Adrenal gland (tissue), 12 donors: Measurements from ENCODE around the gene ZNF654. TPM values are rescaled to one million over a fixed set of nuclear protein-coding genes. Genes with fewer than 3 reads are reported as not detected.

ENCODE experiments used
- DNase-seq, 7 donors: peaks; one replicate each; pipeline ENCODE4 v3.0.0-alpha.2; 2019 to 2020
- H3K27ac ChIP-seq, 5 donors: fragments of 200-600 bp; sonication (generic) in 4 of 5; 1 replicate in 3 of 5; 2 replicates in 2 of 5; pipeline versions ENCODE4 v1.5.1 to v1.8.0; 2016 to 2020; ENCODE audit warnings: mild to moderate bottlenecking in 1 of 5
- H3K27me3 ChIP-seq: fragments of 200-600 bp; 2 replicates; pipeline ENCODE4 v1.8.0; 2021
- H3K36me3 ChIP-seq, 2 donors: fragments of 200-600 bp; replicated peaks in 1 of 2; 1 replicate in 1 of 2; 2 replicates in 1 of 2; pipeline versions ENCODE4 v1.5.1 to v1.8.0; 2018 to 2022
- H3K4me1 ChIP-seq, 2 donors: fragments of 200-600 bp; replicated peaks in 1 of 2; 1 replicate in 1 of 2; 2 replicates in 1 of 2; pipeline versions ENCODE4 v1.5.1 to v1.8.0; 2018 to 2021
- H3K4me3 ChIP-seq, 4 donors: fragments of 200-600 bp; sonication (generic) in 3 of 4; one replicate each; pipeline ENCODE4 v1.5.1; 2016 to 2018
- H3K9me3 ChIP-seq, 3 donors: fragments of 200-600 bp; sonication (generic) in 1 of 3; replicated peaks in 1 of 3; 1 replicate in 2 of 3; 2 replicates in 1 of 3; pipeline versions ENCODE4 v1.5.1 to v1.8.0; 2016 to 2021
- POLR2A ChIP-seq, 2 donors: fragments of 450-650 bp; IDR thresholded peaks; one replicate each; pipeline ENCODE4 v1.6.1; 2017; ENCODE audit warnings: antibody characterized with exemption in 2 of 2, mild to moderate bottlenecking in 2 of 2, moderate library complexity in 1 of 2
- WGBS, 4 donors: extraction: QIAGEN DNeasy Blood & Tissue Kit in 2 of 4; methylation state at CpG; one replicate each; pipeline versions ENCODE4 v1.1.5 to v1.1.7; 2013 to 2017; 5-methylcytosine and 5-hydroxymethylcytosine counted together
- intact Hi-C, 2 donors: fragments of 100-400 bp; cut with DNase I; formaldehyde crosslinking; loops; one replicate each; pipeline versions ENCODE4 v1.14.1 to v1.15.0; 2022 to 2023
- polyA plus RNA-seq, 3 donors: library from polyadenylated mRNA; stranded (reverse); fragments of 200-250 nt in 2 of 3; fragments of 350-450 nt in 1 of 3; fragmentation: Illumina TruSeq in 1 of 3; extraction: RNeasy Lipid Tissue Mini Kit (QIAGEN cat#74804) in 1 of 3; gene quantifications; one replicate each; pipeline ENCODE4 v1.2.3, GENCODE V29; 2013 to 2014
- total RNA-seq, 9 donors: library from RNA; depleted of rRNA in 4 of 9; stranded (reverse); fragments of >200 nt in 4 of 9; fragments of 120-200 nt in 1 of 9; fragmentation: NEBNext Ultra II Directional in 1 of 9; extraction: Animal tissue kit (Norgen Biotek cat#: 25700) in 1 of 9; gene quantifications; one replicate each; pipeline versions ENCODE4 v1.1.0 to v1.2.4, GENCODE V29; 2013 to 2023
- TF ChIP-seq, protein P1 (sequence below), 6 experiments: fragments of 450-650 bp in 4 of 6; fragments of 200-600 bp in 2 of 6; sonication (generic) in 1 of 6; IDR thresholded peaks; 1 replicate in 5 of 6; 2 replicates in 1 of 6; pipeline versions ENCODE4 v1.5.1 to v1.8.0; 2016 to 2021; ENCODE audit warnings: antibody characterized with exemption in 6 of 6, mild to moderate bottlenecking in 2 of 6, moderate library complexity in 1 of 6
- donor health status: healthy with polysubstance abuse.
- donor health status: Bipolar disorder and iron deficiency.
- donor health status: DM: yes; HTN: yes; CAD: no.
- donor health status: DM: no; HTN: no; CAD: no.
- donor health status: DM: no; HTN: no; CAD: no.
- donor health status: DM: yes; HTN: yes; CAD: no.

Gene ZNF654
- total and polyA plus RNA-seq, 12 donors = 2.5 to 18.6 (median 10.7) TPM

- DNase-seq = no peak
- no peaks in the 10 kb centered on the region for H3K4me1 ChIP-seq
- 68 to 85% (median 74%) methylated on average over 4 of the region's 4 CpGs for WGBS, 4 donors
- H3K36me3 ChIP-seq = peaks cover 0 to 8% of the 10 kb centered on the region in 2 donors
- H3K27me3 ChIP-seq = no peaks in the 10 kb centered on the region
- TF ChIP-seq, protein P1, sequence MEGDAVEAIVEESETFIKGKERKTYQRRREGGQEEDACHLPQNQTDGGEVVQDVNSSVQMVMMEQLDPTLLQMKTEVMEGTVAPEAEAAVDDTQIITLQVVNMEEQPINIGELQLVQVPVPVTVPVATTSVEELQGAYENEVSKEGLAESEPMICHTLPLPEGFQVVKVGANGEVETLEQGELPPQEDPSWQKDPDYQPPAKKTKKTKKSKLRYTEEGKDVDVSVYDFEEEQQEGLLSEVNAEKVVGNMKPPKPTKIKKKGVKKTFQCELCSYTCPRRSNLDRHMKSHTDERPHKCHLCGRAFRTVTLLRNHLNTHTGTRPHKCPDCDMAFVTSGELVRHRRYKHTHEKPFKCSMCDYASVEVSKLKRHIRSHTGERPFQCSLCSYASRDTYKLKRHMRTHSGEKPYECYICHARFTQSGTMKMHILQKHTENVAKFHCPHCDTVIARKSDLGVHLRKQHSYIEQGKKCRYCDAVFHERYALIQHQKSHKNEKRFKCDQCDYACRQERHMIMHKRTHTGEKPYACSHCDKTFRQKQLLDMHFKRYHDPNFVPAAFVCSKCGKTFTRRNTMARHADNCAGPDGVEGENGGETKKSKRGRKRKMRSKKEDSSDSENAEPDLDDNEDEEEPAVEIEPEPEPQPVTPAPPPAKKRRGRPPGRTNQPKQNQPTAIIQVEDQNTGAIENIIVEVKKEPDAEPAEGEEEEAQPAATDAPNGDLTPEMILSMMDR (IDR thresholded peaks at IDR 0.05) = no peak
- no peak for TF ChIP-seq POLR2A (IDR thresholded peaks at IDR 0.05)
- intact Hi-C loops = no loop called here
- no peak overlapping the region for H3K4me3 ChIP-seq
- H3K9me3 ChIP-seq = no peaks in the 10 kb centered on the region
- no peak overlapping the region for H3K27ac ChIP-seq
These were observed 31.6 kb downstream of the ZNF654 start for GRCh38 chr3:88090681-88091080.

- Histone ChIP-seq H3K4me1 (no peaks in the 10 kb centered on the region), H3K9me3 (no peaks in the 10 kb centered on the region), H3K27me3 (no peaks in the 10 kb centered on the region), H3K36me3 (peaks cover 0 to 6% of the 10 kb centered on the region in 2 donors), H3K4me3 (no peak overlapping the region), H3K27ac (no peak overlapping the region)
- no peak for TF ChIP-seq POLR2A (IDR thresholded peaks at IDR 0.05)
- TF ChIP-seq, protein P1 (IDR thresholded peaks at IDR 0.05) = no peak
- intact Hi-C loops = no loop called here
- no peak for DNase-seq
These were observed 33.2 kb downstream of the ZNF654 start for GRCh38 chr3:88092270-88092669.

DNA sequence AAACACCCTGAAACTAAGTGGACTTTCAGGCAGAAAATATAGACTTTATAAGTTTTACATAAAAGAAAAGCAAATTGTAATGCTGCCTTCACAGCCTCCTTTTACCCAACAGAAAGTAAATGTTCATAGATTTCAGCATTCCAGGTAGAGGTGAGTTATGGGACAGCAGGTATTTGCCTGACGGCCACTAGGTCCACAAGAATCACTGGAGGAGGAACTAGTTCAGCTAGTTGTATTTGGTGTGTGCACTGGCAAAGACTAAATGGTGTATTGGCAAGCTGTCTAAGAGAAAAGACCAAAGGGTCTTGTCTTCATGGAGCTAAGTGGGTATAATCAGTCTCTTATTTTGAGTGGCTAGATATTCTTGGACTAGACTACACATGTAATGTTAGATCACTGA, 34.2 kb downstream of the ZNF654 start:
- intact Hi-C loops = no loop called here
- TF ChIP-seq, protein P1 (IDR thresholded peaks at IDR 0.05) = no peak
- DNase-seq = no peak

GRCh38 chr3:88101142-88101541, 42.1 kb downstream of the ZNF654 start:
- Histone ChIP-seq H3K27me3 (no peaks in the 10 kb centered on the region), H3K27ac (no peak overlapping the region), H3K4me1 (peaks cover 0 to 9% of the 10 kb centered on the region in 2 donors), H3K36me3 (no peaks in the 10 kb centered on the region), H3K4me3 (no peak overlapping the region), H3K9me3 (no peaks in the 10 kb centered on the region)
- TF ChIP-seq POLR2A (IDR thresholded peaks at IDR 0.05) = no peak
- TF ChIP-seq, protein P1 (IDR thresholded peaks at IDR 0.05) = no peak
- 98 to 100% (median 99%) methylated on average over 1 of the region's 1 CpG for WGBS, 4 donors
- intact Hi-C loops = no loop called here
- DNase-seq = no peak

More for the DNA sequence above, 34.2 kb downstream of the ZNF654 start:
- Histone ChIP-seq H3K36me3 (no peaks in the 10 kb centered on the region), H3K4me3 (no peak overlapping the region), H3K27ac (no peak overlapping the region), H3K4me1 (no peaks in the 10 kb centered on the region), H3K9me3 (no peaks in the 10 kb centered on the region), H3K27me3 (no peaks in the 10 kb centered on the region)
- whole genome bisulfite sequencing, 4 donors = 93 to 100% (median 96%) methylated on average over 1 of the region's 1 CpG
